NCI-H226 (cell line): ENCODE data around the gene PNMA6E.
A peak's percentile ranks its signal among the peaks of the same experiment; 100 is the strongest.

Experiments used
- DNase-seq: peaks from one replicate; pipeline ENCODE4 v3.0.0-alpha.2; 2015

PNMA6E gene

GRCh38 chrX:153382563-153383482 is 18.3 kb downstream of the PNMA6E start:
- DNase-seq = no peak

- peak; percentile 2 for DNase-seq
Observed at GRCh38 chrX:153381684-153382532, 19.2 kb downstream of the PNMA6E start.

DNA sequence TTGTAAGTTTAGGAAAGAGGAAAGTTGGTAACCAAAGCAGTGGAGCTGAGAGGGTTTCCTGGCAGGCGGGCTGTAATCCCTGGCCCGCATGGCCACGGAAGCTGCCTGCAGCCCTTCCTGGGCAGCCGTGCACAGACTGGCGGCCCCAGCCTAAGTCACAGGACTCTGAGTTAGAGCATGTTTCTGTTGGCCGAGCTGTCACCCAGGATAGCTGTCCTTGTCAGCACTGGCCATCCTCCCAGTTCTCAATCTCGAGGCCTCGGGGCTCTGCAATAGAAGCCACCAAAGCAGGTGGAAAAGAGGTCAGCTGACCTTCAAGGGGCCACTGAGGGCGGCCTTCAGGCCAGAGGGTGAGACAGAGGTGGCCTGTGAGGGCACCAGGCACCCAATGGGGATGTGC is 20.5 kb downstream of the PNMA6E start:
- DNase-seq = no peak

DNA sequence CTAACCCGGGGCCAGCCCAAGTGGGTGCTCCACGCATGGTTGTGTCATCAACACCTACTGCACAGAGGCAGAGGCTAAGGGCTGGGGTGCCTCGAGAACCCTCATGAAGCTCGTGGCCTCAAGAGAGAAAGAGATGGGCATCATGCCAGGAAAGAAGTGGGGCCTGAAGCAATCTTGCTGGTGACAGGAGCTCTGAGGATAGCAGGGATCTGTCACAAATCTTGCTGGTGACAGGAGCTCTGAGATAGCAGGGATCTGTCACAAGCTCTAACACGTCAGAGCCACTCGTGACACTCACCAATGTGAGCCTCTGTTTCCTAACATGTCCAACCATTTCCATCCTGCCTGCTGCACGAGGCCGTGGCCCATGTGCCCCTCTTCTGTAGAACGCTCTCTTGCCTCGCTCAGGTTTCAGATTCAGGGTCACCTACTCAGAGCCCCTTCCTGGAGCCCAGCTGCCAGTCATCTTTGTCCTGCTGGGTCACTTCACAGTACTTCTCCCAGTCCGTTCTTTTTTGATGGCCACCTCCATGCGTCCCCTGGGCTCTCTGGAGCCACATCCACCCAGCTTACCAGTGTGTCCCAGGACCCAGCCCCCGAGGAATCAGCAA is 21.1 kb downstream of the PNMA6E start:
- DNase-seq = no peak

- DNase-seq = no peak
Observed at GRCh38 chrX:153379508-153379907, 21.6 kb downstream of the PNMA6E start.

GRCh38 chrX:153378607-153379006 is 22.5 kb downstream of the PNMA6E start:
- DNase-seq = no peak

GRCh38 chrX:153377727-153378126 is 23.4 kb downstream of the PNMA6E start:
- no peak for DNase-seq

- DNase-seq = no peak
Observed at GRCh38 chrX:153375571-153375970, 25.6 kb downstream of the PNMA6E start.

GRCh38 chrX:153374426-153374825 is 26.7 kb downstream of the PNMA6E start:
- DNase-seq = no peak

DNA sequence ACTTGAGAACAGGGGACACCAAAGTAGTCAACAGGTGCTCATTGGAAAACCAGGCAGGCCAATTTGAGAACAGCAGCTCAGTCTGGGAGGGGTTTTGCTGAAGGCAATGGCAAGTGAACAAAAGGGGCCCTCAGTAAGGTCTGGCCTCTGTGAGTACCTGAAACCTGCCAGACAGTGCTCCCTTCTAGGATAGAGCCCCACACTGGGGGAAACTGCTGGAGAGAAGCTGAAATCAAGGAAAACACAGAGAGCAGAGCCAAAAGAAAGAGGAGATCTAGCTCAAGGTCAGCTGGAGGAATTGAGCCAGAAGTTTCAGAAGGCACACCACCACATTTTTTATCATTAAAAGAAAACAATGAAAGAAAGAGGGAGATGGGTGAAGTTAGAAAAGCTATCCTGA is 28.2 kb downstream of the PNMA6E start:
- no peak for DNase-seq

- no peak for DNase-seq
Observed at GRCh38 chrX:153371256-153371655, 29.9 kb downstream of the PNMA6E start.

DNA sequence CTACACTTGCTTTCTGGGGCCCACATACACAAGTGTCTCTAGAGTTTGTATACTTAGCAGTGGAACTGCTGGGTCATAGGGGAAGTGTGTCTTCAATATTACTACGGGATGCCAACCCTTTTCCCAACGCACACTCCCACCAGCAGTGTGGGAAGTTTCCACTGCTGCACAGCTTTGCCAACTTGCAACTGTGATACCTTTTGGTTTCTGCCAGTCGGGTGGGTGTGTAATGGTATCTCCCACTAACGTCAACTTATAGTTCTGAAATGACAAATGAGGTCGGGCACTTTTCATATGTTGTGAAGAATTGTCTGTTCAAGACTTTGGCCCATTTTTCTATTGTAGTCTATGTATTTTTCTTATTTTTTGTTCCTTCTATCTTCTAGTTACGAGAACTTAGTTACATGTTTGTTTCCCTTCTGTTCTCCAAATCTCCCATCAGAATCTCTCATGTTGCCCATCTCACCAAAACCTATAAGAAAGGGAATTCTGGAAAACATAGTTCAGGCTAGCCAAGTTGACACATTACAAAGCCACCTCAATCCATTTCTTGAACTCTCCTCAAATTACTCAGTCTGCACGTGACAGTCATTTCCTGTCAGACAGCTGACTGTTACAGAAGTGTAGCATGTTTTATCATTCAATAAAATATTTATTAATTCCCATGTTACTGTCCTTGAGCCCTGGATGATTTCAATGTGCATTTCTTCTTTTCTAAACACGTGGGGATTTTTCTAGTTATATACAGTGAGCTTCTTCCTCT is 30.7 kb downstream of the PNMA6E start:
- DNase-seq = no peak

DNA sequence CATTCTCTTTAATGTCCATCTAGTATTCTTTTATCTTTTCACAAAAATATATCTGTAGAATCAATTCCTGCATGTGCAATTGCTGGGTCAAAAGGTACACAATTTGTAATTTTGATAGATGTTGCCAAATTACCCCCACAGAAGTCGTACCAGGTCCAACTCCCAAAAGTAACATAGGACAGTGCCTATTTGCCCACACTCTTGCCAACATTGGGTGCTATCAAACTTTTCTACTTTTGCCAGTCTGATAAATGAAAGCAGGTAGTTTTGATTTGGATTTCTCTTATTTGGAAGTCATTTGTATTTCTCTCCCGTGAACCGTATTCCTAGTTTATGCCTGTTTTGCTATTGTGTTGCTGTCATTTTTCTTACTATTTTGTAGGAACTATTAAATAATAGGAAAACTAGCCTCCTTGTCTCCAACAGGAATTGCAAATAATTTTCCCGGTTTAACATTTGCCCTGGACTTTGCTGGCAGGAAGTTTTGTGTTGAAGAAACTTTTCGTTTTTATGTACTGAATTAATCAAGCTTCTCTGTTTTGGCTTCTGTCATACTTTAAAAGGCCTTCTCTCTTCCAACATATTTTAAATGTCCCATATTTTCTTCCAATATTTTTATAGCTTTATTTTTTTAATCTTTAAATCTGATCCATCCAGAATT is 34.1 kb downstream of the PNMA6E start:
- no peak for DNase-seq

DNA sequence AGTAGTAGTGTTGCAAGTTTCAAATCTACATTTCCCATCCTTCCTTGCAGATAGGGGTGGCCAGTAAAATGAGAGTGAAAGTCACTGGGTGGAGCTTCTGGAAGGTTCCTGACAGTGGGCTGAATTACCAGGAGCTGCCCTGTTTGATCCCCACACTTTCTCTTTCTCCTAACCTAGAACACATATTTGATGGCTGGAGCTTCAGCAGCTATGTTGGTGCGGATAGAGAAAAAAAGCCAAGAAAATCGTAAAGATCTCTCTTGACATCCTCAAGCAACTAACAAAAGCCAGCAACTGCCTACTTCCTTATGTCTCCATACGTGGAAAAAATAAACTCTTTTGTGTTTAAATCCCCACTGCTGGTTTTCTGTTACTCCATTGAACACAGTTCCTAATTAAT is 35.0 kb downstream of the PNMA6E start:
- no peak for DNase-seq

GRCh38 chrX:153365670-153366069 is 35.5 kb downstream of the PNMA6E start:
- no peak for DNase-seq

- no peak for DNase-seq
Observed at GRCh38 chrX:153361781-153362397, 39.3 kb downstream of the PNMA6E start.

DNA sequence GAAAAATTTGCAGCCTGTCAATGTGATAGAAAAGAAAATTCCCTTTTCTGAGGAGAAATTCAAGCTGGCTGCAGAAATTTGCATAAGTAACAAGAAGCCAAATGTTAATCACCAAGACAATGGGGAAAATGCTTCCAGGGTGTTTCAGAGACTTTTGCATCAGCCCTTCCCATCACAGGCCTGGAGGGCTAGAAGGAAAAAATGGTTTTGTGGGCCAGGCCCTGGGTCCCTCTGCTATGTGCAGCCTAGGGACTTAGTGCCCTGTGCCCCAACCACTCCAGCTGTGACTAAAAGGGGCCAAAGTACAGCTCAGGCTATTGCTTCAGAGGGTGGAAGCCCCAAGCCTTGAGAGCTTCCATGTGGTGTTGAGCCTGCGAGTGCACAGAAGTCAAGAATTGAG is 43.3 kb downstream of the PNMA6E start:
- no peak for DNase-seq

GRCh38 chrX:153353416-153353815 is 47.7 kb downstream of the PNMA6E start:
- no peak for DNase-seq

DNA sequence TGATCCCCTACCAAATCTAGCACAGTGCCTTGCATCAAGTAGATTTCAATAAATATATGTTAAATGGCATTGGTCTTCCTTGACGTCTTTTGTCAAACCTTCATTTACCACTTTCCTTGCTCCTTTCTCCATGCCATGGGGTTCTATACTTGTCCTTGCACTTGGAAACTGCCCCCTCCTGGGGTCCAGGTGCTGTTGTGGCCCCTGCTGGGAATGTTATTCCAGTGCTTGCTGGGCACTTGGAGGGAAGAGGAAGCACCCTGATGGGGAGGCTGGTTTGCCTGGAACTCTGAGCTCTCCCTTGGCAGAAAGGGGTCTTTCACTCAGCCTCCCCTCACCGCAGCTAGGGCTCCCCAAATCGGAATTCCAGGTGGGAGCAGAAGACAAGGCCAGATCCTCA is 48.3 kb downstream of the PNMA6E start:
- DNase-seq = no peak

DNA sequence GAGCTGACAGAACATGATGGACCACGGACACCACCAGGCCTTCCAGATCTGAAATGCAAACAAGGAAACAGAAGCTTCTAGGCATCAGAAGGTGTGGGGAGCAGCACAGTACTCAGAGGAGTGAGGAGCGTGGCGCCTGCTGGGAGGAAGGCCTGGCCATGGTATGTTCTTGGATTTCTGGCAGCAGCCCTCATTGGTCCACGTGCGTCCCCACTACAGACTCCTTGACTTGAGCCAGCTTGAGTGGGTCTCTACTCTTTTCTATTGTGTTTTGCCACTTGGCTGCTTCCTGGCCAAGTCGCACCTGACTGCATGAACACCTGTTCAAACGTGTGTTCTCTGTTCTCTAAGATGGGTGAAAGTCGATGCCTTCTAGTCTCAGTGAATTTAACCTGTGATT is 49.2 kb downstream of the PNMA6E start:
- no peak for DNase-seq

DNA sequence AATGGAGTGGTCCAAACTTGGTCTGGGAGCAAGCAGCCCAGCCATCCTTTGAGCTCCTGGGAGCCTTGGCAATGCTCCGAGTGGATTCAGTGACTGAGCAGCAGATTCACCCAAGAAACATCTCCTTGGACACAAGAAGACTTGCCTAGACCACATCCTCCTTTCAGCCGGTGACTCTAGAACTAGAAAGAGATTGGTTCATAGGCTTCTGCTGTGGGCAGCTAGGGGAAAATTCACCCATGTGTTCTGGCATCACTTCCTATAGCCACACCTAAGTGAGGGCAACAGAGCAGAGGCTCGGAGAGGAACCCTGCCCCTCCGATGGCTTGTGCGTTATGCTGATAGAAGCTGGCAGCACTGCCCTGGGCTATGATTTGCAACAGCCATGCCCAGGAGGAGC is 51.2 kb downstream of the PNMA6E start:
- no peak for DNase-seq

- DNase-seq = no peak
Observed at GRCh38 chrX:153348421-153348820, 52.7 kb downstream of the PNMA6E start.
